BE2C (cell line): ENCODE results near the gene LLGL2.

Experiments
- DNase-seq: peaks from one replicate; pipeline ENCODE4 v3.0.0-alpha.2; 2020
- H3K27me3 ChIP-seq: fragments of 250-450 bp; sonication (Bioruptor Pico); 2 replicates; pipeline ENCODE4 v1.5.1; 2020; ENCODE audit warnings: mild to moderate bottlenecking
- H3K36me3 ChIP-seq: fragments of 250-450 bp; sonication (Bioruptor Pico); 2 replicates; pipeline ENCODE4 v1.5.1; 2020; ENCODE audit warnings: mild to moderate bottlenecking
- H3K4me1 ChIP-seq: fragments of 250-450 bp; sonication (Bioruptor Pico); 2 replicates; pipeline ENCODE4 v1.5.1; 2020
- H3K4me3 ChIP-seq: 2 replicates; pipeline ENCODE4 v1.5.1; 2011; ENCODE audit warnings: low read depth, low read length
- H3K9me3 ChIP-seq: fragments of 250-450 bp; sonication (Bioruptor Pico); 2 replicates; pipeline ENCODE4 v1.5.1; 2020
- TF ChIP-seq, protein P1 (sequence below): IDR thresholded peaks from 2 replicates; pipeline ENCODE4 v1.5.1; 2012; ENCODE audit warnings: mild to moderate bottlenecking, low read depth, low read length

The LLGL2 gene

DNA sequence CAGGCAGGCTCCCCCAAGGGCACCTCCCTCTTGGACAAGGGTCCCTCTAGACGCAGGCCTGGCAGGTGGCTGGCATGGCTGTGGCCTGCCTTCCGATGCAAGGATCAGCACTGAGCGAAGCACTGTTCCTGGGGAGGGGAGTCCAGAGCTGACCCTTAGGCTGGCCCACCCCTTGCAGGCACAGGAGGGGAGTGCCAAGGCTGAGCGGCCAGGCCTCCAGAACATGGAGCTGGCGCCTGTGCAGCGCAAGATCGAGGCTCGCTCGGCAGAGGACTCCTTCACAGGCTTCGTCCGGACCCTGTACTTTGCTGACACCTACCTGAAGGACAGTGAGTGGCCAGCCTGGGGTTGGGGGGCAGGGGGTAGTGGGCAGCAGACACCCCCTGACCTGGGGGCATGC lies 45.3 kb downstream of the LLGL2 start:
- Histone ChIP-seq H3K9me3 (no peaks in the 10 kb centered on the region), H3K4me3 (no peak overlapping the region), H3K4me1 (no peaks in the 10 kb centered on the region), H3K27me3 (no peaks in the 10 kb centered on the region), H3K36me3 (no peaks in the 10 kb centered on the region)
- no peak for DNase-seq
- TF ChIP-seq, protein P1, sequence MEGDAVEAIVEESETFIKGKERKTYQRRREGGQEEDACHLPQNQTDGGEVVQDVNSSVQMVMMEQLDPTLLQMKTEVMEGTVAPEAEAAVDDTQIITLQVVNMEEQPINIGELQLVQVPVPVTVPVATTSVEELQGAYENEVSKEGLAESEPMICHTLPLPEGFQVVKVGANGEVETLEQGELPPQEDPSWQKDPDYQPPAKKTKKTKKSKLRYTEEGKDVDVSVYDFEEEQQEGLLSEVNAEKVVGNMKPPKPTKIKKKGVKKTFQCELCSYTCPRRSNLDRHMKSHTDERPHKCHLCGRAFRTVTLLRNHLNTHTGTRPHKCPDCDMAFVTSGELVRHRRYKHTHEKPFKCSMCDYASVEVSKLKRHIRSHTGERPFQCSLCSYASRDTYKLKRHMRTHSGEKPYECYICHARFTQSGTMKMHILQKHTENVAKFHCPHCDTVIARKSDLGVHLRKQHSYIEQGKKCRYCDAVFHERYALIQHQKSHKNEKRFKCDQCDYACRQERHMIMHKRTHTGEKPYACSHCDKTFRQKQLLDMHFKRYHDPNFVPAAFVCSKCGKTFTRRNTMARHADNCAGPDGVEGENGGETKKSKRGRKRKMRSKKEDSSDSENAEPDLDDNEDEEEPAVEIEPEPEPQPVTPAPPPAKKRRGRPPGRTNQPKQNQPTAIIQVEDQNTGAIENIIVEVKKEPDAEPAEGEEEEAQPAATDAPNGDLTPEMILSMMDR = no peak

DNA sequence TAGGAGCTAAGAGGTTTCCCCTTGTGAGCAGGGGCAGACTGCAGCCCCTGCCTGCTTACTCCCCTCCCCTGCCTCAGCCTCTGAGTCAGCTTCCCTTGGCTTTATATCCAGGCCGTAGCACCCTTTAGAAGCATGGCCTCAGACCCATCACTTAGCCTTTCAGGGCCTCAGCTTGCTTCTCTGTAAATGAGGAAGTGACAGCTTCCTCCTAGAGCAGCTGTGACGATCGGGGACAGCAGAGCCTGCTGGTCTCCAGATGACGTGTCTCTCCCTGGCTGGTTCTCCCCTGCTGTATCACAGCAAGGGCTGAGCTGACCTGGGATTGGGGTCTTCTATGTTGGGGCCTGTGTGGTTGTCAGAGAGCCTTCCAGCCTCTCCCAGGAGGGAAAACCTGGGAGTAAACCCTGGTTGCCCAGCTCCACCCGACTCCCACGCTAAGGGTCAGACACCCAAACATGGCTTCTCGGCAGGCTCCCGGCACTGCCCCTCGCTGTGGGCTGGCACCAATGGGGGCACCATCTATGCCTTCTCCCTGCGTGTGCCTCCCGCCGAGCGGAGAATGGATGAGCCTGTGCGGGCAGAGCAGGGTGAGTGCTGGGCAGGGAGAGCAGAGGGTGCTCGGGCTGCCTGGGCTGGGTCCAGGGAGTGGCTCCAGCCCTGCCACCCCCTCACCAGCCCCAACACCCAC lies 45.8 kb downstream of the LLGL2 start:
- no peaks in the 10 kb centered on the region for H3K4me1 ChIP-seq
- no peaks in the 10 kb centered on the region for H3K9me3 ChIP-seq
- H3K27me3 ChIP-seq = no peaks in the 10 kb centered on the region
- no peak for DNase-seq
- H3K4me3 ChIP-seq = no peak overlapping the region
- no peaks in the 10 kb centered on the region for H3K36me3 ChIP-seq
- TF ChIP-seq, protein P1 = no peak

DNA sequence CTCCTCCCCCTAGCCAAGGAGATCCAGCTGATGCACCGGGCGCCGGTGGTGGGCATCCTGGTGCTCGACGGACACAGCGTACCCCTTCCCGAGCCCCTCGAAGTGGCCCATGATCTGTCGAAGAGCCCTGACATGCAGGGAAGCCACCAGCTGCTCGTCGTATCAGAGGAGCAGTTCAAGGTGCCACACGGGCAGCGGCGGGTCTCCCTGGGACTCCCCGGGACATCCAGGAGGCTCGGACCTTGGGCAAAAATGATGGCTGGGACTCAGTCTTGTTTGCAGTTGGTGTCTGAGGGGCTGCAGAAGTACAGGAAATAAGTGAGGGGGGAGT lies 46.4 kb downstream of the LLGL2 start:
- H3K4me1 ChIP-seq = no peaks in the 10 kb centered on the region
- no peaks in the 10 kb centered on the region for H3K27me3 ChIP-seq
- no peak overlapping the region for H3K4me3 ChIP-seq
- TF ChIP-seq, protein P1 = no peak
- no peaks in the 10 kb centered on the region for H3K36me3 ChIP-seq
- no peaks in the 10 kb centered on the region for H3K9me3 ChIP-seq
- no peak for DNase-seq

GRCh38 chr17:75572713-75573539 lies 47.4 kb downstream of the LLGL2 start:
- H3K4me1 ChIP-seq = no peaks in the 10 kb centered on the region
- no peak for DNase-seq

DNA sequence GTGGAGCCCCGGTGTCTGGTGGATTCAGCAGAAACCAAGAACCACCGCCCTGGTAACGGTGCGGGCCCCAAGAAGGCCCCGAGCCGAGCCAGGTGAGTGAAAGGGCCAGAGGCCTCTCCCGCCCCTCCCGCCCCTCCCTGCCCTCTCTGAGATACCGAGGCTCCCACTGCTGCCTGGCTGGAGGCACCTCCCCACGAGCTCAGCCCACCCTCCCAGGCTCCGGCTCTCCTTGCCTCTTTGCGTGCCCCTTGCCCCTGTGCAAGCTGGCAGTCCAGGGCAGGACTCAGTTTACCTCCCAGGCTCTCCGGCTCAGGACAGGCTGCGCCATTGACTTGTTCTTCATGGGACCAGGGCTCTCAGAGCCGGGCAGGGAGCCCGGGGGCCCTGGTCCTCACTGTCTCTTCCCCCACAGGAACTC lies 48.1 kb downstream of the LLGL2 start:
- no peak for DNase-seq
- no peaks in the 10 kb centered on the region for H3K36me3 ChIP-seq
- no peak overlapping the region for H3K4me3 ChIP-seq
- no peaks in the 10 kb centered on the region for H3K27me3 ChIP-seq
- H3K4me1 ChIP-seq = no peaks in the 10 kb centered on the region
- H3K9me3 ChIP-seq = no peaks in the 10 kb centered on the region
- TF ChIP-seq, protein P1 = no peak

More at GRCh38 chr17:75572713-75573539, 47.4 kb downstream of the LLGL2 start:
- Histone ChIP-seq H3K36me3 (no peaks in the 10 kb centered on the region), H3K9me3 (no peaks in the 10 kb centered on the region), H3K4me3 (no peak overlapping the region), H3K27me3 (no peaks in the 10 kb centered on the region)
- TF ChIP-seq, protein P1 = no peak

DNA sequence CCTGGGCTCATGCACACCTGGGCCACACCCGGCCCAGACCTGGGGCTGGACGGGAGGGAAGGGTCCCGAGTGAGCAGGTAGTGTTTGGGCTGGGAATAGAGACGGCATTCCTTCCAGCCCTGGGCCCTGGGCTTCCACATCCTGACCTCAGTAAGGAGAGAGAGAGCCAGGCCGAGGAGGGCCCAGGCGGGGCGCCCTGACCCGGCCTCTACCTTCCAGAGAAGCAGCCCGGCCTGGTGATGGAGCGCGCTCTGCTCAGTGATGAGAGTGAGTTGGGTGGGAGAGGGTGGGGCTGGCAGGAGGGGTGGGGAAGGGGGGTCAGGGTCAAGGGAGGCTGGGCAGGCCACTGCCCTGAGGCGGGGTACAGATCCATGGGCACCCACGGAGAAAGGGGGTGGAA lies 48.5 kb downstream of the LLGL2 start:
- TF ChIP-seq, protein P1 = no peak

More for the DNA sequence above, 48.5 kb downstream of the LLGL2 start:
- Histone ChIP-seq H3K4me1 (no peaks in the 10 kb centered on the region), H3K9me3 (no peaks in the 10 kb centered on the region), H3K27me3 (no peaks in the 10 kb centered on the region), H3K4me3 (no peak overlapping the region), H3K36me3 (no peaks in the 10 kb centered on the region)
- no peak for DNase-seq
